IPS DF 4.7 (cell line): ENCODE measurements around the gene KDM1B.
"Not testable (repeated sequence)": the region's sequence is repeated elsewhere in the genome, so short reads cannot be mapped to it uniquely, and the experiment has no call there.

ENCODE experiments used
- DNase-seq: peaks from one replicate; pipeline ENCODE4 v3.0.0-alpha.2; 2013; ENCODE audit warnings: low spot score; ENCODE audit errors: extremely low read depth

Gene KDM1B

GRCh38 chr6:18186540-18187250, 31.5 kb downstream of the KDM1B start:
- no peak for DNase-seq

- DNase-seq, result no peak
Observed at GRCh38 chr6:18187701-18188100, 32.5 kb downstream of the KDM1B start.

GRCh38 chr6:18189196-18189595, 34.0 kb downstream of the KDM1B start:
- no peak for DNase-seq

- no peak for DNase-seq
Observed at GRCh38 chr6:18192026-18192425, 36.8 kb downstream of the KDM1B start.

GRCh38 chr6:18203786-18204185, 48.6 kb downstream of the KDM1B start:
- no peak for DNase-seq

GRCh38 chr6:18204691-18205090, 49.5 kb downstream of the KDM1B start:
- no peak for DNase-seq

GRCh38 chr6:18206591-18206990, 51.4 kb downstream of the KDM1B start:
- DNase-seq, result no peak

- DNase-seq, result no peak
Observed at GRCh38 chr6:18207438-18207837, 52.2 kb downstream of the KDM1B start.

GRCh38 chr6:18207949-18208348, 52.7 kb downstream of the KDM1B start:
- DNase-seq, result no peak

- DNase-seq, result not testable (repeated sequence)
Observed at GRCh38 chr6:18208778-18209177, 53.6 kb downstream of the KDM1B start.

- no peak for DNase-seq
Observed at GRCh38 chr6:18209539-18210197, 54.4 kb downstream of the KDM1B start.

- no peak for DNase-seq
Observed at GRCh38 chr6:18210707-18211106, 55.5 kb downstream of the KDM1B start.

- no peak for DNase-seq
Observed at GRCh38 chr6:18211338-18211737, 56.1 kb downstream of the KDM1B start.

- no peak for DNase-seq
Observed at GRCh38 chr6:18212231-18212630, 57.0 kb downstream of the KDM1B start.

GRCh38 chr6:18213439-18213838, 58.2 kb downstream of the KDM1B start:
- no peak for DNase-seq

- DNase-seq, result no peak
Observed at GRCh38 chr6:18214003-18214402, 58.8 kb downstream of the KDM1B start.

- no peak for DNase-seq
Observed at GRCh38 chr6:18215436-18215835, 60.2 kb downstream of the KDM1B start.

GRCh38 chr6:18216411-18216810, 61.2 kb downstream of the KDM1B start:
- DNase-seq, result no peak

- no peak for DNase-seq
Observed at GRCh38 chr6:18218233-18218632, 63.0 kb downstream of the KDM1B start.

- DNase-seq, result no peak
Observed at GRCh38 chr6:18219591-18219990, 64.4 kb downstream of the KDM1B start.

GRCh38 chr6:18221288-18221615, 66.0 kb downstream of the KDM1B start:
- DNase-seq, result no peak

- DNase-seq, result not testable (repeated sequence)
Observed at GRCh38 chr6:18226451-18227105, 71.4 kb downstream of the KDM1B start.

- DNase-seq, result not testable (repeated sequence)
Observed at GRCh38 chr6:18227166-18227565, 71.9 kb downstream of the KDM1B start.
